SK-N-MC (cell line): ENCODE results near the gene POR.

Source experiments
- DNase-seq: peaks from one replicate; pipeline ENCODE4 v3.0.0-alpha.2; 2011; ENCODE audit warnings: low read depth, low spot score
- H3K27ac ChIP-seq: fragments of 200-600 bp; sonication (generic); 2 replicates; pipeline ENCODE4 v1.5.1; 2016; ENCODE audit warnings: mixed run types
- H3K36me3 ChIP-seq: fragments of 200-600 bp; sonication (generic); 2 replicates; pipeline ENCODE4 v1.6.1; 2017; ENCODE audit warnings: antibody characterized with exemption, low read length, mixed read lengths; ENCODE audit not compliant: insufficient read depth
- H3K4me3 ChIP-seq: fragments of 200-600 bp; sonication (generic); 2 replicates; pipeline ENCODE4 v1.5.1; 2016
- H3K9ac ChIP-seq: fragments of 200-600 bp; sonication (generic); 2 replicates; pipeline ENCODE4 v1.8.0; 2017; ENCODE audit warnings: mixed run types, mixed read lengths; ENCODE audit not compliant: insufficient read length
- H3K9me3 ChIP-seq: fragments of 200-600 bp; sonication (generic); 2 replicates; pipeline ENCODE4 v1.6.1; 2017; ENCODE audit warnings: low read depth, mild to moderate bottlenecking, antibody characterized with exemption, low read length, moderate library complexity, mixed read lengths
- EZH2 ChIP-seq: fragments of 200-600 bp; sonication (generic); IDR thresholded peaks from one replicate; pipeline ENCODE4 v1.6.1; 2017; ENCODE audit warnings: antibody characterized with exemption
- FOXP2 ChIP-seq: optimal IDR thresholded peaks from 2 replicates; pipeline ENCODE3; 2011; ENCODE audit warnings: mild to moderate bottlenecking, moderate library complexity; ENCODE audit not compliant: insufficient read depth; ENCODE audit errors: extremely low read length, control extremely low read depth
- POLR2AphosphoS5 ChIP-seq: IDR thresholded peaks from 2 replicates; pipeline ENCODE4 v1.6.1; 2012; ENCODE audit warnings: mild to moderate bottlenecking, low read depth, low read length, borderline replicate concordance

Gene POR

GRCh38 chr7:75965617-75966016, 50.7 kb downstream of the POR start:
- no peak overlapping the region for H3K27ac ChIP-seq
- H3K9me3 ChIP-seq: no peaks in the 10 kb centered on the region
- TF ChIP-seq FOXP2 (no peak), POLR2AphosphoS5 (no peak), EZH2 (no peak)
- H3K36me3 ChIP-seq: no peaks in the 10 kb centered on the region
- no peak overlapping the region for H3K4me3 ChIP-seq
- H3K9ac ChIP-seq: no peak overlapping the region
- DNase-seq: no peak

GRCh38 chr7:75966190-75966961, 51.4 kb downstream of the POR start:
- DNase-seq: no peak
- TF ChIP-seq POLR2AphosphoS5: no peak
- TF ChIP-seq FOXP2: no peak
- no peak for TF ChIP-seq EZH2
- no peak overlapping the region for H3K9ac ChIP-seq

GRCh38 chr7:75967055-75967454, 52.1 kb downstream of the POR start:
- DNase-seq: no peak
- Histone ChIP-seq H3K9me3 (no peaks in the 10 kb centered on the region), H3K27ac (no peak overlapping the region), H3K36me3 (no peaks in the 10 kb centered on the region), H3K9ac (no peak overlapping the region), H3K4me3 (no peak overlapping the region)
- TF ChIP-seq POLR2AphosphoS5 (no peak), EZH2 (no peak), FOXP2 (no peak)

More at GRCh38 chr7:75966190-75966961, 51.4 kb downstream of the POR start:
- Histone ChIP-seq H3K36me3 (no peaks in the 10 kb centered on the region), H3K9me3 (no peaks in the 10 kb centered on the region), H3K4me3 (no peak overlapping the region), H3K27ac (no peak overlapping the region)

GRCh38 chr7:75967487-75967997, 52.6 kb downstream of the POR start:
- H3K27ac ChIP-seq: no peak overlapping the region
- H3K9ac ChIP-seq: no peak overlapping the region
- DNase-seq: no peak
- no peak for TF ChIP-seq EZH2
- TF ChIP-seq FOXP2: no peak
- TF ChIP-seq POLR2AphosphoS5: no peak
- no peak overlapping the region for H3K4me3 ChIP-seq
- H3K36me3 ChIP-seq: no peaks in the 10 kb centered on the region
- no peaks in the 10 kb centered on the region for H3K9me3 ChIP-seq

- TF ChIP-seq EZH2: no peak
- no peaks in the 10 kb centered on the region for H3K9me3 ChIP-seq
These were observed 53.1 kb downstream of the POR start for GRCh38 chr7:75968012-75968411.

GRCh38 chr7:75968561-75969001, 53.6 kb downstream of the POR start:
- Histone ChIP-seq H3K9ac (no peak overlapping the region), H3K9me3 (no peaks in the 10 kb centered on the region), H3K4me3 (no peak overlapping the region), H3K27ac (no peak overlapping the region), H3K36me3 (no peaks in the 10 kb centered on the region)
- TF ChIP-seq FOXP2 (no peak), POLR2AphosphoS5 (no peak)
- DNase-seq: no peak

More at GRCh38 chr7:75968012-75968411, 53.1 kb downstream of the POR start:
- no peak for DNase-seq
- Histone ChIP-seq H3K36me3 (no peaks in the 10 kb centered on the region), H3K9ac (no peak overlapping the region), H3K27ac (no peak overlapping the region), H3K4me3 (no peak overlapping the region)

GRCh38 chr7:75969182-75969581, 54.2 kb downstream of the POR start:
- Histone ChIP-seq H3K4me3 (no peak overlapping the region), H3K9ac (no peak overlapping the region), H3K9me3 (no peaks in the 10 kb centered on the region), H3K36me3 (no peaks in the 10 kb centered on the region), H3K27ac (no peak overlapping the region)
- no peak for DNase-seq
- TF ChIP-seq POLR2AphosphoS5: no peak
- TF ChIP-seq EZH2: no peak

- no peak for DNase-seq
- no peak overlapping the region for H3K27ac ChIP-seq
- H3K36me3 ChIP-seq: no peaks in the 10 kb centered on the region
- TF ChIP-seq EZH2 (no peak), POLR2AphosphoS5 (no peak), FOXP2 (no peak)
- no peak overlapping the region for H3K9ac ChIP-seq
- no peak overlapping the region for H3K4me3 ChIP-seq
- no peaks in the 10 kb centered on the region for H3K9me3 ChIP-seq
These were observed 54.9 kb downstream of the POR start for GRCh38 chr7:75969704-75970498.
